ENCODE measurements around the gene ACTR1B. TPM values are rescaled to one million over a fixed set of nuclear protein-coding genes. Genes with fewer than 3 reads are reported as not detected.
A peak's percentile ranks its signal among the peaks of the same experiment; 100 is the strongest.
"Not testable (repeated sequence)": the region's sequence is repeated elsewhere in the genome, so short reads cannot be mapped to it uniquely, and the experiment has no call there.

ACTR1B gene
- total RNA-seq, 2 experiments from 2014 or later, result 97.3 to 98.8 TPM

DNA sequence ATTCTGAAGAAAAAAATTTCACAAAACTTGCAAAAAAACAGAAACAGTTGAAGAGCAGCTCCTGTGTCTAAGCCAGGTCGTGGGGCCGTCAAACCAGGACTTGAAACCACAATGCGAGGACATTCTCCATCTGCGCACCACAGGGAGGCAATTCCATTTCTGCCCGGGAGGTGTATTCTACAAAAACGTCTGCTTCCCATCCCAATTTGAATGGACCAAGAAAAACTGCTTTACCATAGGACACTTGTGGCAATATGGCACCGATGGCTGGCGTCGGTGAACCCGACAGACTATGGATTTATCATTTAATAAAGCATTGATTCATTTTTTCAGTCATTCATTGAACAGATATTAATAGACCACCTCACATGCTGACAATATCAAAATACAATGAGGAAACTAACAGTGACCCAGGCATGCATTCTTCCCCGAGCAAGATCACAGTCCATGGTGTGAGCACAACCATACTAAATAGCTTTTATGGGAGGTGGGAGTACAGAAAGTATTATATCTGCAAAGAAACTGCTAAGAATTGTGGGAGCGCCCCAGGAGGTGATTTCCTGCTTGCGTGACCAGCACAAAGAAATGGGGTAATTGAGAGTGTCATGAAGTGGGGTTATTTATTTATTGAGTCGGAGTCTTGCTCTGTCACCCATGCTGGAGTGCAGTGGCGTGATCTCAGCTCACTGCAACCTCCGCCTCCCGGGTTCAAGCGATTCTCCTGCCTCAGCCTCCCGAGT is 39.1 kb upstream of the ACTR1B start:
- Mint-ChIP-seq H3K27ac (no peak overlapping the region), H3K4me1 (peaks cover 3% of the 10 kb centered on the region), H3K27me3 (peaks cover 2% of the 10 kb centered on the region), H3K4me3 (no peak overlapping the region), H3K9me3 (no peaks in the 10 kb centered on the region), H3K36me3 (ENCODE audit: low read depth) (no peaks in the 10 kb centered on the region)
- POLR2A ChIA-PET, result interaction anchor here (1.3 kb wide), 1 partner anchor 10 kb away, joined by 4 read pairs; the partner anchor contains the start of gene ZAP70
- DNase-seq, result no peak
- CTCF ChIA-PET, result interaction anchor here (1.2 kb wide), 1 partner anchor 11 kb away, joined by 3 read pairs; no protein-coding TSS in a partner anchor

DNA sequence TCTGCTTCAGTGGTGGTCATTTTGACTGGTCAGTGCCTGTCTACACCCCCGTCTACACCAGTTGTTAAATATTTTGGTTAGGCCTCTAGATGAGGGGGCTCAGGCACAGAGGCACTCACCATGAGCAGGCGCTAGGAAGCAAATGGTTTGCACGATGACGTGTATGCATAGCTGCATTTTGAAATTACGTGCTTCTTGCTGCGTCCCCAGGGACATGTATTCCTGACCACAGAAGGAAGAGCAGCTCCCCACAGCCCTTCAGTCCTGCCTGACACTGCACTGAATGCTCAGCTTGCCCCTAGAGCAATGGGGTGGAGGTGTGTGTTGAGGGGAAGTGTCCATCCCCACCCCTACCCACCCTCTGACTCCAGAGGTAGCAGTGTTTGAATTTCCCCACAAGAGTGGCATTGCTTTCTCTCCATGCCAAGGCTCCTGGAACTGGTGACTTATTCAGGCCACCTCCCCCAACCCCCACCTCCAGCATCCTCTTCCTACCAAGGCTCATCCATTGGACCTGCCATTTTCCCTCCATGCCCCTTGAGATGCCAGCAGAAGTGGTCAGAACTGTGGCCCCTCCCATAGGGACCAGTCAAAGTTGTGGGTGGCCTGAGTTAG is 38.1 kb upstream of the ACTR1B start:
- H3K36me3 Mint-ChIP-seq (ENCODE audit: low read depth), result no peaks in the 10 kb centered on the region
- H3K27me3 Mint-ChIP-seq, result peaks cover 2% of the 10 kb centered on the region
- ChIA-PET CTCF (interaction anchor here (1.2 to 5.5 kb wide), 2 partner anchors 12 to 48 kb away, joined by 3 to 73 read pairs; no protein-coding TSS in a partner anchor), POLR2A (interaction anchor here (1.3 kb wide), 1 partner anchor 11 kb away, joined by 4 read pairs; the partner anchor contains the start of gene ZAP70)
- peak; percentile 10 for DNase-seq
- peaks cover 7% of the 10 kb centered on the region for H3K4me1 Mint-ChIP-seq
- no peak overlapping the region for H3K4me3 Mint-ChIP-seq
- H3K27ac Mint-ChIP-seq, result no peak overlapping the region
- H3K9me3 Mint-ChIP-seq, result no peaks in the 10 kb centered on the region

DNA sequence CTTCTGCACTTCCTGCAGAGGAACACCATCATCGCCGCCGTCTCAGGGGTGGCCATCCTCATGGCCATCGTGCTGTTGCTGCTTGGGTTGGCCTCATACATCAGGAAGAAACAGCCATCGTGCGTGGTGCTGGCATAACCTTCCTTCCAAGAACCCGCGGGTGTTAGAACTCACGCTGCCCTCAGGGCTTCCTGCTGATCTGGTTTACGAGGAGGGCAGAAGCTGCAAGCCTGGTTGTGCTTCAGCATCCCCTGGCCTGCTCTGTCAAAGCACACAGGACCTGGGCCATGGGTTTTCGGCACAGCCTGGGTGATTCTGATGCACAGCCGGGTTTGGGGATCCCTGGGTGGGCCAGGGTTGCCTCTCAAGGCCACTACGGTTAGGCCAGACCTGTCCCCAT is 37.3 kb upstream of the ACTR1B start:
- no peak overlapping the region for H3K4me3 Mint-ChIP-seq
- H3K27me3 Mint-ChIP-seq, result peaks cover 2% of the 10 kb centered on the region
- H3K9me3 Mint-ChIP-seq, result no peaks in the 10 kb centered on the region
- ChIA-PET POLR2A (no interaction called here), CTCF (interaction anchor here (1.6 to 6.7 kb wide), 4 partner anchors 49 to 684 kb away, joined by 10 to 122 read pairs (median 42); partner anchors contain the start of gene ANKRD36B)
- H3K4me1 Mint-ChIP-seq, result peaks cover 10% of the 10 kb centered on the region
- H3K36me3 Mint-ChIP-seq (ENCODE audit: low read depth), result no peaks in the 10 kb centered on the region
- DNase-seq, result peak; percentile 12
- H3K27ac Mint-ChIP-seq, result no peak overlapping the region

DNA sequence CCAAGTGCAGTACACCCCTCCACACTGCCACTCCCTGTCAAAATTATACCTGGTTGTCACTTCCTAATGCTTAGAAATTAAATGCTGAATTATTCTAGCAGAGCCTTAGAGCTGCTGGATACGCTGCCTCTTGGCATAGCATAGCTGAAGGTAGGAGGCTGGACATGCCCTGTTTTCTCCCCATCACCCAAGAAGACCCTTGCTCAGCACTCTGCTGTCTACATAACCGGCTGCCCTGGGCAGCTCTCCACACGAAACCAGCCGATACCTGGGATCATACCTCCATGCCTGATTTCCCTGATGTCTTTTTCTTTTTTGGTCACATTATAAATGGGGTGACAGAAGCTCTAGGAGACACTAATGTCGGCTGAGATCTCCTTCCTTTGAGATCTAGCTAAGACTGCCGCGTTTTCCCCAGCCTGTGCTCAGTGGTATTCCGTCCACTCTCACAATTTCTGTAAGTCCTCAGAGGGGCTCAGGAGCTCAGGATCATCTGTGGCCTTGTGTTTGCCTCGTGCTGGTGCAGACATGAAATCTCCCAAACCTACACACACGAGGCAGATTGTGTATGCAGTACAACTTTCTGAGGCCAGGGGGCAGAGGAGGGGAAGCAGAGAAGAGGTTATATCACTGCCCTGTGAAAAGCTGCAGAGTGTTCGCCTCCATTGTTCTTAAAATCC is 36.1 kb upstream of the ACTR1B start:
- Mint-ChIP-seq H3K4me1 (peaks cover 10% of the 10 kb centered on the region), H3K4me3 (no peak overlapping the region), H3K36me3 (ENCODE audit: low read depth) (no peaks in the 10 kb centered on the region), H3K27me3 (peaks cover 2% of the 10 kb centered on the region), H3K9me3 (no peaks in the 10 kb centered on the region), H3K27ac (no peak overlapping the region)
- ChIA-PET CTCF (interaction anchor here (0.7 to 6.7 kb wide), 27 partner anchors 9 to 685 kb away, joined by 3 to 122 read pairs (median 8); partner anchors contain the start of genes ACTR1B, ANKRD36B, COX5B and ZAP70), POLR2A (interaction anchor here (1.0 to 5.8 kb wide), 9 partner anchors 14 to 110 kb away, joined by 3 to 50 read pairs (median 5); partner anchors contain the start of genes ANKRD36B, COX5B and ZAP70)
- DNase-seq, result peak; percentile 75

DNA sequence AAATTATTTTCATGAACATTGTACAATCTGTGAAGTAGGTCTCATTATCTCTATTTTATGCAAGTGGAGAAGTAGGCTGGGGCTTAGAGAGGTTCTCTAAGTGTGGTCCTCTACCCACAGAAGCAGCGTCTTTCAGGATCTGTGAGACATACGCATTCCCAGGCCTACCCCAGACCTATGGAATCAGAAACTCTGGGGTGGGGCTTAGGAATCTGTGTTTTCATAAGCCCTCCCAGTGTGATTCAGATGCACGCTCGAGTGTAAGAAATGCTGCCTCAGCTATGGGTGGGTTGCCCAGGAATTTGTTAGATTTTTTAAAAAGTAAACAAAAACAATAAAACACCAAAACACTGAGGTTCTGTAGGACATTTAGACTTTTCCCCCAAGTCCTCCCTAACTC is 34.7 kb upstream of the ACTR1B start:
- Mint-ChIP-seq H3K4me1 (peaks cover 10% of the 10 kb centered on the region), H3K4me3 (no peak overlapping the region), H3K9me3 (no peaks in the 10 kb centered on the region), H3K27ac (no peak overlapping the region), H3K36me3 (ENCODE audit: low read depth) (no peaks in the 10 kb centered on the region), H3K27me3 (peaks cover 2% of the 10 kb centered on the region)
- ChIA-PET POLR2A (interaction anchor here (0.8 to 5.8 kb wide), 6 partner anchors 10 to 108 kb away, joined by 3 to 50 read pairs (median 4); partner anchors contain the start of genes ACTR1B, ANKRD36B and COX5B), CTCF (interaction anchor here (0.8 to 6.7 kb wide), 17 partner anchors 7 to 107 kb away, joined by 3 to 122 read pairs (median 12); partner anchors contain the start of genes ACTR1B, ANKRD36B, COX5B and ZAP70)
- peak; percentile 2 for DNase-seq

DNA sequence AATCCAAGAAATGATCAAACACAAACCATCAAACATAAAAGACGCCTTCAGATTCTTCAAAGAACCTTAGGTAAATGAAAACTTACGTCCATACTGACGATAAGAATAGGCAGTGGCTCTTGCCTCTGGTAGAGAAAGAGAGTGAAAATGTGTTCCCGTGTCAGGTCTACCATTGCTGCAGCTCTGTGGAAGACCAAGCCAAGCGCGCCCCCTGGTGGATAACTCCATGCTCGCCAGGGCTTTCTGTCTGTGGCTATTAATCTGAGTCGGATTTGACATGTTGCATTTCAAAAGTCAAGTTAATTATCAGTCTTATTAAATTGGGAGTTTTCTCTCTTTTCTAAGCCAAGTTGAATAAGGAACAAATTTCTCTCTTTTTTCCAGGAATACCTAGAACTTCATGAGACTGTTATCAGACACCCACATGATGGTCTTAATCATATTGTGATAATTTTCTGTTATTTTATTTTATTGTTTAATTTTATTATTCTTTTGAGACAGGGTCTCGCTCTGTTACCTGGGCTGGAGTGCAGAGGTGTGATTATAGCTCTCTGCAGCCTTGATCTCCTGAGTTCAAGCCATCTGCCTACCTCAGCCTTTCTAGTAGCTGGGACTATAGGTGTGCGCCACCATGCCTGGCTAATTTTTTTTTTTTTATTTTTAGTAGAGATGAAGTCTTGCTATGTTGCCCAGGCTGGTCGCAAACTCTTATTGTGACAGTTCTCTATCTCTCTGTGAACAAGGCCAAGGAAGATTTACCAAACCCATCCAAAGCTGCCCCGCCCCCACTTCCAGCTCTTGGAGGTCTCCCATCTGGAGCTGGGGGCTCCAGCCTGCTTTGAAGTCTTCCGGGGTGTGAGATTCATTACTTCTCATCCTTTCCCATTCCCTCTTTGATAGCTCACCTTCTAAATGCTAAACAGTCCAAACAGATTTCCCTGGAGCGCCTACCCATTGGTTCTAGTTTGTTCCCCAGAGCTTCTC is 33.7 kb upstream of the ACTR1B start:
- Mint-ChIP-seq H3K36me3 (ENCODE audit: low read depth) (no peaks in the 10 kb centered on the region), H3K9me3 (no peaks in the 10 kb centered on the region), H3K4me3 (no peak overlapping the region), H3K27me3 (peaks cover 2% of the 10 kb centered on the region), H3K4me1 (peaks cover 10% of the 10 kb centered on the region), H3K27ac (no peak overlapping the region)
- POLR2A ChIA-PET, result interaction anchor here (0.8 to 5.8 kb wide), 7 partner anchors 11 to 107 kb away, joined by 3 to 50 read pairs (median 3); partner anchors contain the start of genes ACTR1B, ANKRD36B and COX5B
- CTCF ChIA-PET, result interaction anchor here (0.6 to 6.7 kb wide), 21 partner anchors 9 to 687 kb away, joined by 3 to 122 read pairs (median 7); partner anchors contain the start of genes ACTR1B, ANKRD36B, COX5B and ZAP70
- DNase-seq, result peak; percentile 93

DNA sequence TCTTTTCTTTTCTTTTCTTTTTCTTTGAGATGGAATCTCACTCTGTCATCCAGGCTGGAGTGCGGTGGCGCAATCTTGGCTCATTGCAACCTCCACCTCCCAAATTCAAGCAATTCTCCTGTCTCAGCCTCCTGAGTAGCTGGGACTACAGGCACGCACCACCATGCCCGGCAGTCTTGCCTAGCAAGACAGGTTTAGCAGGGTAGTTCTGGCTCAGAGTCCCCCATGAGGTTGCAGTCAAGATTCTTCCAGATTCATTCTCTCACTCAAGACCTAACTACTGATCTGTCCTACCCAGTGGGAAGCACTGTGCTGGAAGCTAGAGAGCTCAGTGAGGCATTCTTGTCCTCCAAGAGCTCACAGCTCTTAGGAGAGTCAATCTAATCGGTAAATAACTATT is 31.9 kb upstream of the ACTR1B start:
- H3K27ac Mint-ChIP-seq, result no peak overlapping the region
- H3K4me1 Mint-ChIP-seq, result peaks cover 10% of the 10 kb centered on the region
- peak; percentile 7 for DNase-seq
- H3K9me3 Mint-ChIP-seq, result no peaks in the 10 kb centered on the region
- H3K36me3 Mint-ChIP-seq (ENCODE audit: low read depth), result no peaks in the 10 kb centered on the region
- H3K27me3 Mint-ChIP-seq, result peaks cover 2% of the 10 kb centered on the region
- H3K4me3 Mint-ChIP-seq, result no peak overlapping the region
- ChIA-PET CTCF (interaction anchor here (1.3 to 6.7 kb wide), 6 partner anchors 14 to 105 kb away, joined by 5 to 122 read pairs (median 42); partner anchors contain the start of genes ACTR1B, ANKRD36B, C2orf92 and COX5B), POLR2A (interaction anchor here (5.8 kb wide), 1 partner anchor 105 kb away, joined by 50 read pairs; the partner anchor contains the start of gene ANKRD36B)

DNA sequence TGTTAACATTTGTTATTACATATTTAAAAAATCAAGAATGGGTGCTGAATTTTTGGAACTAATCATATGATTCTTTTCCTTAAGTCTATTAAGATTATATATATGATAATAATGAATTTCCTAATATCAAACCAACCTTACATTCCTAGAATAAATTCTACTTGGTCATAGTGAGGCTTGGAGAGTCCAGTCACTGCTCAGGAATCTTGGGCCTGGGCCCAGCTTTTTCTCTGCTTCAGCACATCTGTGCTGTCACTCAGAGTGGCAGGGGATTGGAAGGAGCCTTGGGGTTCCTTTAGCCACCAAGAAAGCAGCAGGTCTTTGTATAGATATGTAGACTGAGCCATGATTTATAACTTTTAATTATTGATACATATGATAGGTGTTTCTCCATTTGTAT is 29.6 kb upstream of the ACTR1B start:
- ChIA-PET POLR2A (no interaction called here), CTCF (interaction anchor here (0.8 kb wide), 1 partner anchor 47 kb away, joined by 3 read pairs; no protein-coding TSS in a partner anchor)
- H3K4me3 Mint-ChIP-seq, result no peak overlapping the region
- H3K36me3 Mint-ChIP-seq (ENCODE audit: low read depth), result no peaks in the 10 kb centered on the region
- peak; percentile 6 for DNase-seq
- no peaks in the 10 kb centered on the region for H3K9me3 Mint-ChIP-seq
- H3K4me1 Mint-ChIP-seq, result peaks cover 15% of the 10 kb centered on the region
- no peak overlapping the region for H3K27ac Mint-ChIP-seq
- H3K27me3 Mint-ChIP-seq, result peaks cover 2% of the 10 kb centered on the region

DNA sequence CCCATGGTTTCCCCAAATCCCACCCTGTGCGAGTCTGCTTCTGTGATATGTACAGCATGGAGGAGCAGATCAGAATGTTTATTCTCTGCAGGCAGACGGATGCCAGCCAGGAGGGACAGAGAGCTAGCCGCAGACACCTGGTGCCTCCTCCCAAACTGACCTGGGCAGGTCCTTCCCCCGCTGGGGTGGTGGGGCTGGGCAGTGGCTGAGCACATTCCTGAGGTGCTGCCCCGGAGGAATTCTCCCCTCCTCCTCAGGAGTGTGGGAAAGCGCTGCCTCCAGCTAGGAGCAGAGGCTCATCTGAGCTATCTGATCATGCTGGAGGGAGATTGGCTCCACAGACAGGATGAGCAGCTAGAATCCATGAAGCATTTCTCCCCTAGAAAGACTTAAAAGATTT is 27.3 kb upstream of the ACTR1B start:
- Mint-ChIP-seq H3K27ac (no peak overlapping the region), H3K36me3 (ENCODE audit: low read depth) (no peaks in the 10 kb centered on the region), H3K4me3 (no peak overlapping the region), H3K27me3 (no peaks in the 10 kb centered on the region), H3K4me1 (peaks cover 18% of the 10 kb centered on the region), H3K9me3 (no peaks in the 10 kb centered on the region)
- DNase-seq, result no peak
- CTCF ChIA-PET, result interaction anchor here (1.4 kb wide), 2 partner anchors 8 to 27 kb away, joined by 3 to 5 read pairs; partner anchors contain the start of gene ACTR1B
- POLR2A ChIA-PET, result no interaction called here

DNA sequence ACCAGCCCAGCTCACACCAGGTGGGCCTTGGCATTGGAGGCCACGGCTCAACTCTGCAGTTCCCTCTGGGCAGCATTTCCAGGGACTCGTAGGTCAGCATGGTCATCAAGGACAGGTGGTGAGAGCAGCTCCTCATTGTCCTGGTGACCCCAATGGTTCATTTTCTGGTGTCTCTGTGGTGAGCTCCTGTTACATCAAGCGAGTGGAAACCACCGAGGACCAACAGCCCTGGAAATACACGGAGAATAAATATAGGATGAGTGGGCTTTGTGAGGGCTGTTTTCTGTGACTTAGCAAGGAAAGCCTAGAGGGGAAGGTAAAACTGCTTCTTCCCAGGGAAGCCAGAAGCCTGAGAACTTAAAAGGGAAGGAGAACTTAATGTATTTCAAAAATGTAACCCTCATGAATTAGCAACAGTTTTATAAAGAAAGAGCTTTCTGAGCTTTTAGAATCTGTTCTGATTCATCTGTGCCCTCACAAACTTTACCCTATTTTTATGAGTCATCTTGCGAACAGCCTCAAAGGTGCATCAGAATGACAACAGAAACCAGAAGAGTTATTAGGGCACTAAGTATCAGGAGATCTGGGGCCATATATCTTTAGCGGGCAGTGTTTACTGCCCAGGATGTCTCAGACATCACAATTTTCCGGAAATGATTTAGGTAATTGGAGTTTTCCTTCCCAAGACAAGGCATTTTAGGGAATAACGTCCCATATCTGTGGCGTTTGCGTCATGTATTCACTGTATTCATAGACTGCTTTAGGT is 24.4 kb upstream of the ACTR1B start:
- peaks cover 18% of the 10 kb centered on the region for H3K4me1 Mint-ChIP-seq
- peak overlapping the region; percentile 18 for H3K27ac Mint-ChIP-seq
- H3K36me3 Mint-ChIP-seq (ENCODE audit: low read depth), result no peaks in the 10 kb centered on the region
- H3K27me3 Mint-ChIP-seq, result no peaks in the 10 kb centered on the region
- CTCF ChIA-PET, result interaction anchor here (1.0 to 2.9 kb wide), 4 partner anchors 9 to 97 kb away, joined by 3 to 12 read pairs (median 6); no protein-coding TSS in a partner anchor
- POLR2A ChIA-PET, result interaction anchor here (0.7 to 1.3 kb wide), 3 partner anchors 26 to 97 kb away, joined by 4 to 7 read pairs (median 5); partner anchors contain the start of gene COX5B
- DNase-seq, result no peak
- no peak overlapping the region for H3K4me3 Mint-ChIP-seq
- no peaks in the 10 kb centered on the region for H3K9me3 Mint-ChIP-seq

DNA sequence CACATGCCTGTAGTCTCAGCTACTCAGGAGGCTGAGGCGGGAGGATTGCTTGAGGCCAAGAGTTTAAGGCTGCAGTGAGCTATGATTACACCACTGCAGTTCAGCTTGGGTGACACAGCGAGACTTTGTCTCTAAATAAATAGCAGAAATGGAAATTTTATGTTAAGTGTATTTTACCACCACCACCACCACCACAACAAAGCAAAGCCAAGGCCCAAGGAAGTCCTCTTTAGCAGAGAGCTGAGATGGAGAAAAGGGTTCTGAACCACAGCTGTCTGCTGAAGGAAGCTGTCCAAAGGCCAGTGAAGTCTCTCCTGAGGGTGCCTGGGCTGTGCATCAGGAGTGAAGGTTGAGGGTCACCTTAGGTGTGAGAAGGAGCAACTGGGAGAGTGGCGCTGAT is 23.4 kb upstream of the ACTR1B start:
- CTCF ChIA-PET, result interaction anchor here (2.9 kb wide), 1 partner anchor 96 kb away, joined by 12 read pairs; no protein-coding TSS in a partner anchor
- peaks cover 19% of the 10 kb centered on the region for H3K4me1 Mint-ChIP-seq
- not testable (repeated sequence) for H3K4me3 Mint-ChIP-seq; DNase-seq; H3K27me3 Mint-ChIP-seq; H3K27ac Mint-ChIP-seq; H3K9me3 Mint-ChIP-seq; H3K36me3 Mint-ChIP-seq (ENCODE audit: low read depth)
- POLR2A ChIA-PET, result interaction anchor here (1.3 kb wide), 1 partner anchor 42 kb away, joined by 5 read pairs; the partner anchor contains the start of gene COX5B
